PC-3 (cell line): ENCODE results near the gene PMAIP1. TPM values are rescaled to one million over a fixed set of nuclear protein-coding genes. Genes with fewer than 3 reads are reported as not detected.
A peak's percentile ranks its signal among the peaks of the same experiment; 100 is the strongest.

Experiments used
- ATAC-seq: fragments of 200-7000 bp; cut with Tn5 transposase; 2 replicates; pipeline ENCODE4 v1.9.1; 2020; ENCODE audit warnings: mild to moderate bottlenecking, moderate library complexity
- BruUV-seq: library from RNA; stranded (reverse); fragments of 400-500 nt; replicated peaks from 2 replicates; lab custom pipeline; 2021; lab: Mats Ljungman, UMichigan
- CTCF ChIA-PET: fragments of 300-600 bp; sonication (Branson Sonifier 250); formaldehyde crosslinking; loops from one replicate; lab custom pipeline; 2022; ENCODE audit warnings: antibody characterized with exemption; lab: Charles Lee
- POLR2A ChIA-PET: fragments of 300-600 bp; sonication (Branson Sonifier 250); formaldehyde crosslinking; loops from one replicate; lab custom pipeline; 2022; ENCODE audit warnings: antibody characterized with exemption; ENCODE audit not compliant: unreplicated experiment; lab: Charles Lee
- DNase-seq: peaks from one replicate; pipeline ENCODE4 v3.0.0-alpha.2; 2015
- H2AFZ ChIP-seq: fragments of 300-600 bp; sonication (generic); 2 replicates; pipeline ENCODE4 v1.6.0; 2016; ENCODE audit warnings: antibody characterized with exemption, low read length
- H3F3A ChIP-seq: fragments of 300-600 bp; sonication (generic); one replicate; pipeline ENCODE4 v1.6.0; 2017; ENCODE audit warnings: antibody characterized with exemption, low read length, control low read depth, mild to moderate bottlenecking; ENCODE audit not compliant: unreplicated experiment
- H3K27ac ChIP-seq: fragments of 300-600 bp; sonication (generic); 2 replicates; pipeline ENCODE4 v1.5.1; 2016; ENCODE audit warnings: mild to moderate bottlenecking, low read length
- H3K27me3 ChIP-seq: fragments of 300-600 bp; sonication (generic); 2 replicates; pipeline ENCODE4 v1.6.1; 2016; ENCODE audit warnings: low read length, mixed read lengths
- H3K36me3 ChIP-seq: fragments of 300-600 bp; sonication (generic); 2 replicates; pipeline ENCODE4 v1.6.1; 2016; ENCODE audit warnings: low read depth, mixed run types, low read length, mixed read lengths
- H3K4me1 ChIP-seq: fragments of 300-600 bp; sonication (generic); 2 replicates; pipeline ENCODE4 v1.5.1; 2016; ENCODE audit warnings: low read length; ENCODE audit not compliant: insufficient read depth
- H3K4me2 ChIP-seq: fragments of 300-600 bp; sonication (generic); 2 replicates; pipeline ENCODE4 v1.6.0; 2016; ENCODE audit warnings: low read length
- H3K4me3 ChIP-seq: fragments of 300-600 bp; sonication (generic); 2 replicates; pipeline ENCODE4 v1.5.1; 2016; ENCODE audit warnings: mild to moderate bottlenecking, low read length, mixed read lengths
- H3K79me2 ChIP-seq: fragments of 300-600 bp; sonication (generic); 2 replicates; pipeline ENCODE4 v1.6.1; 2017; ENCODE audit warnings: low read length, mixed read lengths
- H3K9ac ChIP-seq: fragments of 300-600 bp; sonication (generic); 2 replicates; pipeline ENCODE4 v1.6.0; 2016; ENCODE audit warnings: mild to moderate bottlenecking, low read length
- H3K9me2 ChIP-seq: fragments of 300-600 bp; sonication (generic); replicated peaks from 2 replicates; pipeline ENCODE4 v1.6.1; 2016; ENCODE audit warnings: mixed run types, low read length, mixed read lengths
- H3K9me3 ChIP-seq: fragments of 300-600 bp; sonication (generic); 2 replicates; pipeline ENCODE4 v1.6.1; 2016; ENCODE audit warnings: low read length, mixed read lengths
- H4K20me1 ChIP-seq: fragments of 300-600 bp; sonication (generic); 2 replicates; pipeline ENCODE4 v1.6.1; 2016; ENCODE audit warnings: low read length, mixed read lengths
- EZH2 ChIP-seq: fragments of 300-600 bp; sonication (generic); IDR thresholded peaks from one replicate; pipeline ENCODE4 v1.6.1; 2017; ENCODE audit warnings: antibody characterized with exemption, mild to moderate bottlenecking, low read length; ENCODE audit not compliant: unreplicated experiment
- EZH2phosphoT487 ChIP-seq: fragments of 300-600 bp; sonication (generic); IDR thresholded peaks from 2 replicates; pipeline ENCODE4 v1.6.1; 2018; ENCODE audit warnings: mild to moderate bottlenecking, antibody characterized with exemption, low read length, borderline replicate concordance
- intact Hi-C: fragments of 100-400 bp; cut with micrococcal nuclease; formaldehyde crosslinking; loops from 2 replicates; pipeline ENCODE4 v1.9.0; 2023
- total RNA-seq: library from RNA; depleted of rRNA; stranded (reverse); fragments of >200 nt; gene quantifications from 2 replicates; pipeline ENCODE4 v1.2.3, GENCODE V29; 2014
- TF ChIP-seq, protein P1 (sequence below): fragments of 300-600 bp; sonication (generic); conservative IDR thresholded peaks from 2 replicates; pipeline ENCODE4 v1.5.1; 2017; ENCODE audit warnings: antibody characterized with exemption, low read depth, mild to moderate bottlenecking, low read length

The PMAIP1 gene
- total RNA-seq, 1 experiment from 2014 or later = 41.5 TPM

- Histone ChIP-seq H3K9me2 (no peaks in the 10 kb centered on the region), H3K27ac (peak overlapping the region; percentile 62), H3F3A (no peaks in the 10 kb centered on the region), H3K36me3 (peaks cover 19% of the 10 kb centered on the region), H4K20me1 (peaks cover 28% of the 10 kb centered on the region), H3K4me3 (peak overlapping the region; percentile 83; the same call in 1 of the 2 replicates), H3K4me2 (peak overlapping the region; percentile 91; the same call in 1 of the 2 replicates), H3K4me1 (peaks cover 34% of the 10 kb centered on the region), H3K9ac (no peak overlapping the region), H2AFZ (no peak overlapping the region), H3K9me3 (no peaks in the 10 kb centered on the region), H3K27me3 (no peaks in the 10 kb centered on the region), H3K79me2 (peaks cover 48% of the 10 kb centered on the region)
- intact Hi-C loops = loop anchor here (1.0 to 10.0 kb wide), 3 partner anchors 50 to 208 kb away; partner anchors contain the start of gene CCBE1
- no peak for TF ChIP-seq EZH2
- TF ChIP-seq, protein P1, sequence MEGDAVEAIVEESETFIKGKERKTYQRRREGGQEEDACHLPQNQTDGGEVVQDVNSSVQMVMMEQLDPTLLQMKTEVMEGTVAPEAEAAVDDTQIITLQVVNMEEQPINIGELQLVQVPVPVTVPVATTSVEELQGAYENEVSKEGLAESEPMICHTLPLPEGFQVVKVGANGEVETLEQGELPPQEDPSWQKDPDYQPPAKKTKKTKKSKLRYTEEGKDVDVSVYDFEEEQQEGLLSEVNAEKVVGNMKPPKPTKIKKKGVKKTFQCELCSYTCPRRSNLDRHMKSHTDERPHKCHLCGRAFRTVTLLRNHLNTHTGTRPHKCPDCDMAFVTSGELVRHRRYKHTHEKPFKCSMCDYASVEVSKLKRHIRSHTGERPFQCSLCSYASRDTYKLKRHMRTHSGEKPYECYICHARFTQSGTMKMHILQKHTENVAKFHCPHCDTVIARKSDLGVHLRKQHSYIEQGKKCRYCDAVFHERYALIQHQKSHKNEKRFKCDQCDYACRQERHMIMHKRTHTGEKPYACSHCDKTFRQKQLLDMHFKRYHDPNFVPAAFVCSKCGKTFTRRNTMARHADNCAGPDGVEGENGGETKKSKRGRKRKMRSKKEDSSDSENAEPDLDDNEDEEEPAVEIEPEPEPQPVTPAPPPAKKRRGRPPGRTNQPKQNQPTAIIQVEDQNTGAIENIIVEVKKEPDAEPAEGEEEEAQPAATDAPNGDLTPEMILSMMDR = no peak
- TF ChIP-seq EZH2phosphoT487 = no peak
- no TSS peak for BruUV-seq
- DNase-seq (no peak), ATAC-seq (no peak)
- ChIA-PET POLR2A (interaction anchor here (0.7 kb wide), 1 partner anchor 50 kb away, joined by 4 read pairs; no protein-coding TSS in a partner anchor), CTCF (no interaction called here)
These were observed 3.3 kb downstream of the PMAIP1 start for GRCh38 chr18:59902993-59903610.

DNA sequence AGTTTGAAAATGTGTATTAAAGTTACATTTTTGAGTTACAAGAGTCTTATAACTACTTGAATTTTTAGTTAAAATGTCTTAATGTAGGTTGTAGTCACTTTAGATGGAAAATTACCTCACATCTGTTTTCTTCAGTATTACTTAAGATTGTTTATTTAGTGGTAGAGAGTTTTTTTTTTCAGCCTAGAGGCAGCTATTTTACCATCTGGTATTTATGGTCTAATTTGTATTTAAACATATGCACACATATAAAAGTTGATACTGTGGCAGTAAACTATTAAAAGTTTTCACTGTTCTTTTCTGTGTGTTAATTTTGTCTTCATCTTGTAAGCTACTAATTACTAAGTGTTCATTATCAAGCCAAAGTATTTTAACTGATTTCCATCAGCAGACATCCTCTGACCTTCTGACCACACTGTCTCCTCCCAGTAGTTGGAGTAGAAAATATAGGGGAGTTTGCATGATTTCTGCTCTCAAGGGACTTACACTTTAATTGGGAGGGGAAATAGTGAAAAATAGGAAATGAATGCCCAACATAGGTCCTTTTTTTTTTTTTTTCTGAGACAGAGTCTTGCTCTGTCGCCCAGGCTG, 4.3 kb downstream of the PMAIP1 start:
- H3K9me3 ChIP-seq = no peaks in the 10 kb centered on the region
- peaks cover 19% of the 10 kb centered on the region for H3K36me3 ChIP-seq
- CTCF ChIA-PET = interaction anchor here (0.6 to 0.7 kb wide), 2 partner anchors 60 to 207 kb away, joined by 3 read pairs; partner anchors contain the start of gene CCBE1
- H2AFZ ChIP-seq = no peak overlapping the region
- no peak for DNase-seq
- H3K9me2 ChIP-seq = no peaks in the 10 kb centered on the region
- H3K79me2 ChIP-seq = peaks cover 38% of the 10 kb centered on the region
- no peak for TF ChIP-seq EZH2
- TF ChIP-seq, protein P1 = no peak
- no peak for TF ChIP-seq EZH2phosphoT487
- no TSS peak for BruUV-seq
- peak overlapping the region; percentile 13; the same call in 1 of the 2 replicates for H3K4me2 ChIP-seq
- intact Hi-C loops = loop anchor here (5.0 to 10.0 kb wide), 2 partner anchors 83 to 209 kb away; partner anchors contain the start of gene CCBE1
- H3K27ac ChIP-seq = no peak overlapping the region
- H3K9ac ChIP-seq = no peak overlapping the region
- H3K27me3 ChIP-seq = no peaks in the 10 kb centered on the region
- peaks cover 28% of the 10 kb centered on the region for H4K20me1 ChIP-seq
- POLR2A ChIA-PET = no interaction called here
- H3K4me1 ChIP-seq = peaks cover 32% of the 10 kb centered on the region
- no peak for ATAC-seq
- H3K4me3 ChIP-seq = no peak overlapping the region
- H3F3A ChIP-seq = no peaks in the 10 kb centered on the region
